ENCODE measurements around the gene SLC6A13. TPM values are rescaled to one million over a fixed set of nuclear protein-coding genes. Genes with fewer than 3 reads are reported as not detected.
"Not testable (repeated sequence)": the region's sequence is repeated elsewhere in the genome, so short reads cannot be mapped to it uniquely, and the experiment has no call there.

The SLC6A13 gene
- total RNA-seq, 1 donor from 2014 or later: 6.1 TPM

DNA sequence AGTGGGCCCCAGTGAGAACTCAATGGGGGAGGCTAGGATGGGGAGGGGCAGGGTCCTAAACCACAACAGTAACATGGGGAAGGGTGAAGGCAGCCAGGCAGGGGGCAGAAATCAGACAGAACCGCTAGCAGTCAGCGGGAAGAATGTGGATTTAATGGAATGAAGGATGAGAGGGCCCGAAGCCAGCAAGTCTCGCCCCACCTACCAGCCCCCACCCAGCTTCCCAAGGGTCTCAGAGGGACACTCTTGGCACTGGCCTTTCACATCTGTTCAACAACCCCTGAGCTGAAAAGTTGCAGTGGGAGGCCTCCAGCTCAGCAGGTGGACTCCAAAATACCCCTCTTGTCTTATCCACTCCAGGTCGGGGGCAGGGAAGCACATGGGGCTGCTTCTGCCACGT is 42.1 kb downstream of the SLC6A13 start:
- intact Hi-C loops (cut with DNase I): no loop called here
- DNase-seq (ENCODE audit: low spot score): no peak

DNA sequence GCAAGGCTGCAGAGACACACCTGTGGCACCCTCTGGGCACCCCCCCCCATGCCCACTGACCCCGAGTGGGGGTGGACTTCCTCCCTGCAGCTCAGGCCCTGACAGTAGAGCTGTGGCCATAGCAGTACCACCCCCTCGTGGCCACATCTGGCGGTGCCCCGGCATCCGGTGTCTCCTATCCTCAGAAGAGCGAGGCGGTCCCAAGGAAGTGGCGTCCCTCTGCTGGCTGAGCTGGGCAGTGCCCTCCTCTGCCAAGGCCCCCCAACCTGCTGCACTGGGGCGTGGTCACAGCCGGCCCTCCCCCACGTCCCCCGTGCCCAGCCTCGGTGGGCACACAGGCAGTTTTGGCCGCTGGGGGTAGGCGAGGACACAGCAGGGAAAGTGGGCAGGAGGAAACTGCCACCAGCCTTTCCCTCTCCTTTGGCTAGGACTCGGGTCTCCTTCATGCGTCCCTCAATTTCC is 42.7 kb downstream of the SLC6A13 start:
- no peak for DNase-seq (ENCODE audit: low spot score)
- intact Hi-C loops (cut with DNase I): no loop called here

DNA sequence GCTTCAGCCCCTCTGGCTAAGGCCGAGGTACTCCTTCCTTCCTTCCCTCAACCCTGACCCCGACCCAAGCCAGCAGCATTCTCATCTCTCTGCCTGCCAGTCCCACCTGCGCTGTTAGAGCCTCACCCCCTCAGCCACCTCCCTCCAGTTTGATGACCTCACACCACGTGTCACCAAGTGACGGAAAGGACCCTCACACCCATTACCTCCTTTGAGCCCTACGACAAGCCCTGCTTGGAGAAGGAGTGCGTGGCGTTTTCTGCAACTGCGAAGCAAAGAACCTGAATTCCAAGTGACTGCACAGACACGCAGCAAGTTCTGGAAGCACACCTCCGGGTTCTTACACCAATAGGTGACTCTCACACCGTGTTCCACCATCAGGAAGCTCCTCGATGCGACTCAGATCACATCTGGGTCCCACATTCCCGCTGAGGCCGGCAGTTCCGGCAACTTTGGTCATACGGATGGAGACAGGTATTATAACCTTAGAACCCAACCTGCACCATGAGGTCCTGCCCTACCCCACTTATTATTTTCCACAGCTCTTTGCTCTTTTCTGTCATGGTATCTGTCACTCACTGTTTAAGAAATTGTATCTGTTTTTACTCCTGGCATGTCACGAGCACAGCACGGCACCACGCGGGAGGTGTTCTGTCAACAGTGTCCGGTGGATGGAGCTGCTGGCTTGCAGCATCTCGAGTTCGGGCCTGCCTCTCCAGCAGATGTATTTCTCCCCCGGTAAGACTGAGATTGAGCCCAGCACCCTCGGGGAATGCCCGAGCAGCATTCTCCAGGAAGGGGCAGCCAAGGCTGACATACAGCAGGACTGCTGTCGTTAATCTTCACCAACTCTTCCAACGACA is 43.7 kb downstream of the SLC6A13 start:
- DNase-seq (ENCODE audit: low spot score): no peak
- intact Hi-C loops (cut with DNase I): no loop called here

DNA sequence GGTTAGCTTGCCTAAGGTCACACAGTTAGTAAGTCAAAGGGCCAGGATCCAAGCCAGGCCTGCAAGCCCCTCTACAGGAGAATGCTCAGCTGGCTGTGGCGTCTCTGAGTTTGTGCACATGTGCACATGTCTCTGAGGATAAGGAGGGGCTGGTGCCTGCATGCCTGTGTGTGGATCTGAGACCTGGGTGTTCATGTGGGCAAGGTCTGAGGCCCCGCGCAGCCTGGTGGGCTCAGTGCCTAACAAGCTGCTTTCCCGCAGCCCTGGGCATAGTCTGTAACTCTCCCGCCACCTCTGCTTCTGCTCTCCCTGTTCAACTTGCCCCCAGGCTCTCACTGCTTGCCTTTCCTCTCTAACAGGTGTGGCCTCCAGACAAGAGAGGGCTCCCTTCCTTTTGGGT is 44.4 kb downstream of the SLC6A13 start:
- intact Hi-C loops (cut with DNase I): no loop called here

DNA sequence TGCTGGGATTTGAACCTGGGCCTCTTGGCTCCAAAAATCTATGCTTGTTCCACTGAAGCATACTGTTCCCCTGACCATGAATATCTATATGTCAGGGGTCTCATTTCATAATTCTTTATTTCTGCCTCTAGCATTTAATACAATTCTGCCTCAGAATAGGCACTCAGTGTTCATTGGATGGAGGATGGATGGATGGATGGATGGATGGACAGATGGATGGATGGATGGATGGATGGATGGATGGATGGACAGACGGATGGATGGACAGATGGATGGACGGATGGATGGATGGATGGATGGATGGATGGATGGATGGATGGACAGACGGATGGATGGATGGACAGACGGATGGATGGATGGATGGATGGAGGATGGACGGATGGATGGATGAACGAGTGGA is 45.6 kb downstream of the SLC6A13 start:
- intact Hi-C loops (cut with DNase I); DNase-seq (ENCODE audit: low spot score): not testable (repeated sequence)

More for the DNA sequence above, 44.4 kb downstream of the SLC6A13 start:
- DNase-seq (ENCODE audit: low spot score): no peak

DNA sequence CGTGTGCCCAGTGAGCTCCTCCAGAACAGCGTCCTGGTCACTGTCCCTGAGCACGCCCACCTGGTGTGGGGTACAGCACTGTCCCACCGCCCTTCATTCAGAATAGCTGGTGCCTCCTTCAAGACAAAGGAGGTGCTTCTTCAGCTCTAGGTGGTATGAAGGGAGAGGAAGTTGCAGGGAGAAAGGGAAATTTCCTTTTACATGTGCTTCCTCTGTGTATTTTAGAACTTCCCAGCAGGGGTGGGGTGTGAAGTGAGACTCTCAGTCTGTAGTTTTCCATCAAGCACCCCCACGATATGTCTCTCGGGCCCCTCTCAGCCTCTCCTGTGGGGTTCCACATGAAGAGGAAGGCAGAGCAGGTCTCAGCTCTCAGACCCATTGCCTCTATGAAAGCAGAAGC is 47.5 kb downstream of the SLC6A13 start:
- DNase-seq (ENCODE audit: low spot score): no peak
- intact Hi-C loops (cut with DNase I): no loop called here

DNA sequence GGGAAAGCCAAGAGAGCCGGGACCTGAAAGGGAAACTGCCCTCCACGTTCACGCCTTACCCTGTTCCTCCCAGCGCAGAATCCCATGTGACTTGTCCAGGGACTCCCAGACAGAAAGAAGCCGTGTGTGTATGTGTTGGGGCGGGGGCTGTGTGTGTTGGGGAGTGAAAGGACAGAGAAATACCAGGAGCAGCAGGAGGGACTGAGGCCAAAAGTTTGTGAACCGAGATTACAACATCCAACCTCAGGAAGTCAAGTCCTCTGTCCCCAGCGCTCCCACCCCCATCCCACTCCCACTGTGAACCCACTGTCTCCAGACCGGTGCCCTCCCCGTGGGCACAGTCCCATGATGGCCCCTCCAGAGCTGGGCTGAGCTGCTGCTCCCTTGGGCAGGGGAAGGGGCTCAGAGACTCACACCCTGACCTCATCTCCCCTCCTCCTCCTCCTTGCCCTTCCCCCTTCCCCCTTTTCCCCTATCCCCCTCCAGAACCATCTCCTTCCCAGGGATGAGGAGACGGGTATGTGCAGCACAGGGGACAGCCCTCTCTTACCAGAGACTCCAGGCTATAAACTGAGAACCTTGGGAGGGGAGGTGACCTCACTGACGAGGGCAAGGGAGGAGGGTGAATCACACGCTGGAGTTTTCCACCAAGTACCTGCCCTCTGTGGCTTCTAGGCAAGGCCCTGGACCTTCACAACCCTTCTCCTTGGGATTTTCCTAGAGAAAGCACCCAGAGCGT is 48.5 kb downstream of the SLC6A13 start, which contains the start of gene SLC6A12:
TSS of gene SLC6A12 (minus strand) at position 155 of the 739 bp plus-strand sequence. CDS start 4,171 bp downstream, outside the sequence.
- DNase-seq (ENCODE audit: low spot score): no peak
- intact Hi-C loops (cut with DNase I): no loop called here

DNA sequence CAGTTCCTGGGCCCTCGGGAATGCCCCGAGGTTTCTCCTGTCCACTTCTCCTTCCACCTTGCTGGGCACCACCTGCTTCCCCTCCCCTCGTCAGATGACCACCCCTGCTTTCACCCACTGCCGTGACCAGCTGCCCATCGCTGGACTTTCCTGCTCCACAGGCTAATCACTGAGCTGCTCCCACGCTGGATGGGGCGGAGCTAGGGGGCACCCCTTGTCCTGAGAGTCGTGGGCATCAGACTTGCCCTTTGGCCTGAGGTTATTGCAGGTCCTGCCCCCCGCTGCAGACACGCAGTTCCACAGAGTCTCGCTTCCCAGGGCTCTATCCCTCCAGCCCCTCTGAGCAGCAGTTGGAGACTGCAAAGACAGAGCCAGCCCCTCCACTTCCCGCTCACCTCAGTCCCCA is 49.1 kb downstream of the SLC6A13 start:
- no peak for DNase-seq (ENCODE audit: low spot score)
- intact Hi-C loops (cut with DNase I): no loop called here

DNA sequence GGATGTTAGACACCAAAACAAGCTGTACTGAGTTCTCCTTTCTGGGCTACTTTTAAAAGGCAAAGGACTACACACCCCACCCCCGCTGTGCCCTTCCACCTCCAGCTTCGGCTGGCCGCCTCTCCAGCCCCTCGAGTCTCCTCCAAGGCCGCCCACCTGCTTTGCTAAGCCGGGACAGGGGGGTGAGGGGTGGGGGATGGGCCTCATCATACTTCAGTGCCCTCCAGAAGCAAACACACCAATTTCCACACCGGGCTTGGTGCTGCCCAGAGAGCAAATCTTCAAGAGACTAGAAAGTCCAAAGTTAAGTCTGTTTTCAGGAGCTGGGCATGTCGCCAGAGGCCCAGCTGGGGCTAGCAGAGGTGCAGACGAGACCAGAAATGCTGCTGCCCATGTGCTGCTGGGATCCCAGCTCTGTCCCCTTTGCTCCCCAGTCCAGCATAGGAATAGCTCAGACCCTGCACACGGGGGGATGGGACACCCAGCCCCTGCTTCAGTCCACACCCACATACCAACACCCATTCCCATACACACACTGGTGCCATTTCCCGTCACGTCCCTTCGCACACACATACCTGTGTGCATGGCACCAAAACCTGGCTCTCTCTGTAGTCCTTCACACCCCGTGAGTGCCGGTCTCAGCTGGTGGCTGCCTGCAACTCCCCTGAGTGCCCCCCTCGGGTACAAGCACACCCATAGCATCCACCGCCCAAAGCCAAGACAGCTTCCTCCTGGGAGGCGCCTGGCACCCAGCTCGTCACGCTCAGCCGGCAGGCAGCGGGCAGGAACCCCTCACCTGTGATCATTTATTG is 49.7 kb downstream of the SLC6A13 start:
- DNase-seq (ENCODE audit: low spot score): no peak
- intact Hi-C loops (cut with DNase I): no loop called here

DNA sequence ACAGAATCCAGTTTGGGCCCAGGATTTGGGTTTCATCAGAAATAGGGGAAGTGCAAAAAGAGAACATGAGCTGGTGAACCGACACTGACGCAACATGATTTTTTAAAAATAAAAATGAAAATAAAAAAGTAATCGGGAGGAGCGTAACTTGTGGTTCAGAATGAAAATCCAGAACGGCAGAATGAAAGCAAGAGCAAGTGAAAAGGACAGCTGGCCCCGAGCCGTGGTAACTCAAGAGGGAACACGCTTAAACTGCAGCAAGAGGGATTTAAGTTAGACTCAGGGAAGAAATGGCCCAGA is 50.3 kb downstream of the SLC6A13 start:
- no peak for DNase-seq (ENCODE audit: low spot score)
- intact Hi-C loops (cut with DNase I): no loop called here

DNA sequence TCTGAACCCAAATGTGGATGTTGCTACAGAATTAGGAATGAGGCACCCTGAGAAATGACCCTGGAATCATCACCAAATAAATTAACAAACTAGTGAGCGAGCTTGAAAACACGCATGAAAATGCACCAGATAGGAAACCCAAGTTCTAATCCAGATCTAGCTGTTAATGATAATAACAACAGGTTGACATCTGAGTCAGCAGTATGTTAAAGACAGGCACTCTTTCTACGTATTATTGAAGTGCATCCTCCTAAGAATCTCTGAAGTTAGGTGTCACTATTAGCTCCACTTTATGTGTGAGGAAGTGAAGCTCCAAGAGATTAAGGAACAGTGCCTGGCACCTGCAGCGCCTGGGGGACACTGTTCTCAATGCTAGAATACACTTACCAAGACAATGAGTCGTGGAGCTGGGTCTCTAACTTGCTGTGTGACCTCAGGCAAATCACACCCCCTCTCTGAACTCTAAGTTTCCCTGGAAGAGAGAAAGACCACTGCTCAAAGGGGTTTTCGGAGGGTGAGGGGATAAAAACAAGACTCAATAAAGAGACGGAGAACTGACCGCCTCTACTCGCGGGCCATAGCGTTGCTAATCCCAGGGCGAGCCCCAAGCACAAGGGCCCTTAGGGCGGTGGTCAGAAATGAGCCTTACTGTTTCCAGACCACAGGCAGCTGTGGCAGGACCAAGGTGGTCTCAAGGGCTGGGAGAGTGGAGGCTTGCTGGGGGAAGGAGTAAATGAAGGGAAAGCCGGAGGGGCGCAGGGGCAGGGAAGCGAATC is 50.8 kb downstream of the SLC6A13 start:
- DNase-seq (ENCODE audit: low spot score): no peak
- intact Hi-C loops (cut with DNase I): no loop called here

DNA sequence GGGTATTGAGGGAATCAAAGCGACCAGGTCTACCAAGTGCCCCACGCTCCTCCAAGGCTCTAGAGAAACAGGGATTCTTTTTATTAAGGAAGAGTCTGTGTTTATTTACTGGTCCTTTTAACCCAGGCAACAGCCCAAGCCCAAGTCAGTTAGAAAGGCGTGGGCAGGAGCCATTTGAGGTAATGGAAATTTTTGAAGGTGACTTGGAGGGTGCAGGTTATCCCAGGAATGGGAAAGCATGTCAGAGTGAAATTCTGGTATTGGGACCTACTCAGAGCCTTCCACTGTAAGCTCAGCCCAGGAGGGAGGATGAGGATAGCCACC is 51.5 kb downstream of the SLC6A13 start:
- intact Hi-C loops (cut with DNase I): no loop called here
- DNase-seq (ENCODE audit: low spot score): no peak

DNA sequence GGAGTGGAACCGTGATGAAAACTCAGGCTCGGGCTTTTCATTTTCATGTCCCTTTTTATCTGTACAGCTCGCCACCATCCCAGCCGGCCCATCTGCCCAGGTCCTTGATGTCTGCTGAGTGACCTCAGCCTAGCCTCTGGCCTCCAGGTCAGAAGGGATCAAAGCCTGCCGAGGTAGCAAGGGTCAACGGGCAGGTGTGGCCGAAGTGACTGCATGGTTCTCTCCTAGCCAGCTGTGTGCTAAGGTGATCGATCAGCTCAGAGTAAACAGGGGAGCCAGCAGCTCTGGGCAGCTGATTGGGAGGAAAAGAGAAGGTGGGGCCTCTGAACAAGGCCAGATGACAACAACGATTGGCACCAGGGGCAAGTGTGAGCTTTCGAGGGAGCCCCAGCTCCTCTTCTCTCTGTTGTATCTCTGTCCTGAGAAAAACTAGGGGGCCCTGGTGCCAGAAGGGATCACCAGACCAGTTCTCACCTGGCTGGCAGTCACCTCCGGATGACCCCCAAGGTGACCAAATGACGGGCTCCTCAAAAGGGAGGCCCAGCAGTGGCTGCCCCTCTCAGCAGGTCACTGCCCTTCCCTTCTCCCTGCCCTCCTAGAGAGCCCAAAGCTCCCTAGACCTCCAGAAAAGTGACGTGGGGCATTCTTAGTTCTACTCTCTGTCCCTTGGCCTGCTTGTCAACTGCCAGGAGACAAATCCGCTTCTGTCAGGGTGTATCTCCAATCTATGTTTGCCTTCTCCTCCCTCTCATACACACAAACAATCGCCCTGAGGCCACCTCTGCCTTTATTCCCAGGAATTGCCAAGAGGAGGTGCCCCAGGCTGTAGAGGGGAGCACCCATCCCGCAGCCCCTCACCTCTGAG is 52.1 kb downstream of the SLC6A13 start:
- no peak for DNase-seq (ENCODE audit: low spot score)
- intact Hi-C loops (cut with DNase I): no loop called here

DNA sequence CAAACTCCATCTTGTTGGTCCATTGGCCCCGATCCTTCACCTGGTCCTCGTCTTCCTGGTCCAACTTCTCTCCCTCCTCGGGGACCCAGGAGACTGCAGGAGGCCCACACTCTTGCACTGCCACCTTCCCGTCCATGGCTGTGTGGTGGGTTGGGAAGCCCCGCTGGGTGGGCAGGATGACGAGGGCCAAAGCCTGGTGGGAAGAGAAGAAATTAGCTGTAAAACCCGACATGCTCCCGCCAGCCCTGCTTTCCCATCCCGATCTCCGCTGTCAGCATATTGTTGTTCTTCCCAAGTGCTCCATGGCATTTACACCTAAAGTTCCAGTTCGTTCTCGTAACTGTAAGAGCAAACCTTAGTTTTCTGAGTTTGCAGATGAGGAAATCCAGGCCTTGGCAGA is 52.8 kb downstream of the SLC6A13 start:
- DNase-seq (ENCODE audit: low spot score): no peak
- intact Hi-C loops (cut with DNase I): no loop called here

DNA sequence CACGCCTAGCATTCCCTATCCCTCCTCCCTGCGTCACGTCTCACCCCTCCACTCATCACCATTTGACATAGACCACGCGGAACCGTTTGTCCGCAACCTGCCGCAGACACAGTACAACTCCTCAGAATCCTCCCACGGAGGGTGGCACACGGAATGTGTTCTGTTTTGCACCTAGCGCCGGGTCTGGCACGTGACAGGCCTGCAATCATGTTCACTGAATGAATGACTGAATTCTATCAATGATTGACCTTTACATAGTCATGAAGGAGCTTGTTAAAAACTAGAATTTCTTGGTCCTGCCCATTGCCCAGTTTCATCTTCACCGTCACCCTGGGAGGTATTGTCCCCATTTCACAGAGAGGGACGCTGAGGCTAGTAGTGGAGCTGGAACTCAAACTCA is 53.4 kb downstream of the SLC6A13 start:
- DNase-seq (ENCODE audit: low spot score): no peak

DNA sequence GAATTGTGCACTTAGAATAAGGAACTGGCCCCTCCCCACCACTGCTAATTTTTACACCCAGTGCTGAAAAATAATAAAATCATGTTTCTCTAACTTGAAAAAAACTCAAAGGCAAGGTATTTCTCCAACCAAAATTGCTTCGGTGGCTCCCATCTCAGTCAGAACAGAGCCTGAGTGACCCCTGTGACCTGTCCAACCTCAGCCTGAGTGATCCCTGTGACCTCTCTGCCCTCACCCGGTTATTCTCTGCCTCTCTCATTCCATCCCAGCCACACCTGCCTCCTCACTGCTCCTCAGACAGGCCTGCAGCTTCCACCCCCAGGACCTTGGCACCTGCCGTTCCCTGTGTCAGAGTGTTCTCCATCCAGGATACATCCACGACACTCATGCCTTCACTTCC is 53.8 kb downstream of the SLC6A13 start:
- DNase-seq (ENCODE audit: low spot score): no peak
- intact Hi-C loops (cut with DNase I): no loop called here

More for the DNA sequence above, 53.4 kb downstream of the SLC6A13 start:
- intact Hi-C loops (cut with DNase I): no loop called here

DNA sequence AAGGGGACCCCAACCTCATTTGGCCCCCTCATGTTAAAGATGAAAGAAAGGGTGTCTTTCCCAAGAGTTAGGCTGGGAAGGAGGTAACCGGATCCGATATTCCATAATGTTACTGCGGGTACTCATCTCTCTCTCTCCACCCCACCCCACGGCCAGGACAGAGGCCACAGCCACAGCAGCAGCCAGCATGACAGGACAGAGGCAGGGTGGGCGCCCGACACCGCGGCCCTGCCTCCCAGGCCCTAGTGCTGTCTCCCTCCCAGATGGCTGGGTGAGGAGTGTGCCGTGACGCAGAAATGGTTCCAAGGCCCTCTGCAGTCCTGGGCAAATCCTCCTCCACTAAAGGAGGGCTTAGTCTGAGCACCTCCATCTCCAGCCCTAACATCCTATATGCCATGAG is 54.8 kb downstream of the SLC6A13 start:
- DNase-seq (ENCODE audit: low spot score): no peak
- intact Hi-C loops (cut with DNase I): no loop called here

DNA sequence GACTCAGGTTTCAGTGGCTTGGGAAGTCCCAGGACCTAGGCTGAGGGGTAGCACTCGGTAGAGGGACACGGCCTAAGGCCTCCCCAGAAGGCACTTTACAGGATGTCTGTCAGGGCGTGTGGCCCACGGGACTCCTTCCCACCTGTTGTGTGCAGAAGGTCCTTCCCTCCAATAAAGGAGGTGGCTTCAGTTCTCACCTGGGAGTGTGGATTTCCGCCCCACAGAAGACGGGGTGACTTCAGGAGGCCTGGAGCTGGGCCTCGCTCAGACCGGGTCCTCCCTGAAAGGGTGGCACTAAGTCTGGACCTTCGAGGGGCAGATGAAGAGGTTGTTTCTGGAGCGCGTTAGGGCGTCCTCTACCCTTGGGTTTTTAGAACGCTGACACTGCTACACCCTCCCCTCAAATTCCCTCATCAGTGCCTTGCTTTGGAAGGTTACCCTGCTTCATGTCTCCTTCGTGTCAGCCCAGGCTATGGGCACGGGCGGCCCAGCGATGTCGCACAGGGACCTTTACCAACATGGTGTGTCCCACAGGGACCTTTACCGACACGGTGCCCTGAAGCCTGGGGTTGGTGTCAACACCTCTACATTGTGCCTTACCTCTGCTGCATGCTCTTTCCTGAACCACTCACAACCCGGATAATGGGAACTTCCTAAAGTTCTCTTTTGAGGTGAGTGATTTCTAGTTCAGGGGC is 55.7 kb downstream of the SLC6A13 start:
- intact Hi-C loops (cut with DNase I): no loop called here
- DNase-seq (ENCODE audit: low spot score): no peak

Measured in cardiac septum (tissue), 1 donor.